ENCODE data around the gene DNLZ. TPM values are rescaled to one million over a fixed set of nuclear protein-coding genes. Genes with fewer than 3 reads are reported as not detected.

Gene DNLZ
- total and polyA plus RNA-seq, 4 donors, result 12.4 to 18.1 (median 14.9) TPM

DNA sequence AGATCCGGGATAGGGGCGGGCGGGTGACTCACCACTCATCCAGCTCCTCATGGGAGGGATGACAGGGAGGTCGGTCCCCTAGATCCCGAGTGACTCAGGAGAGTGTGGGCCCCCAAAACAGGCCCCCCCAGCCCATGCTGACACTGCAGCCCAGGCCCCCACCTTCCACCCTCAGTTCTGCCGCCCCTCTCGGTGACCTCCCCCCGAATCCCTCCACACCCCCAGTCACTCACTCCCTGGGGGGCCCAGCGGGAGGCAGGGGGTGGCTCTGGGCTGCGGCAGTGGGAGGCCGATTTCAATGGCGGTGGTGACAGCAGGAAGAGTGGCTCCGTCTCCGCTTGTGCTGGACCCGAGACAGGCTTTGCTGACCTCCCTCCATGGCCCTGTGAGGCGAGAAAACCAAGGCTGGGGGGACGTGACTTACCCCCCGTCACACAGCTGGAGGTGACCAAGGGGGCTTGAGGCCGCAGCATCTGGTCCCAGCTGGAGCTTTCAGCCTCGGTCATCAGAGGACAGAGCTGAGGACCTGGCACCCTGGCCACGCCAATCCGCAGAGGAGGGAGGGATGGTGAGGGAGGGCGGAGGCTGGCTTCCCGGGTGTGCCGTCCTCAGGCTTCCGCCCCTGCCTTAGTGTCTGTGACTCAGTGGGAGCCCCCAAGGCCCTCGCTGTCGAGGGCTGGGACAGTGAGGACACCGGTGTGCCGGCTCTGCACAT lies 27.2 kb downstream of the DNLZ start:
- ATAC-seq (ENCODE audit: low FRiP score) (no peak), DNase-seq (no peak)
- no peak overlapping the region for H3K4me3 ChIP-seq (ENCODE audit: low read length in 2 of 2)
- H3K27me3 ChIP-seq (ENCODE audit: control insufficient read depth in 1 of 2, insufficient read depth in 2 of 2, low read length in 1 of 2), result no peaks in the 10 kb centered on the region
- intact Hi-C loops (cut with DNase I), result no loop called here
- no peaks in the 10 kb centered on the region for H3K9me3 ChIP-seq (ENCODE audit: control insufficient read depth, low read length)
- H3K27ac ChIP-seq (ENCODE audit: low read depth in 1 of 2, low read length in 2 of 2), result no peak overlapping the region
- H3K36me3 ChIP-seq (ENCODE audit: control insufficient read depth in 1 of 2, insufficient read depth in 2 of 2, low read length in 1 of 2), result no peaks in the 10 kb centered on the region
- no peaks in the 10 kb centered on the region for H3K4me1 ChIP-seq (ENCODE audit: control insufficient read depth in 1 of 2, insufficient read depth in 2 of 2, low read length in 2 of 2)
- 80% methylated on average over 29 to 30 of the region's 30 CpGs for WGBS, 2 donors

DNA sequence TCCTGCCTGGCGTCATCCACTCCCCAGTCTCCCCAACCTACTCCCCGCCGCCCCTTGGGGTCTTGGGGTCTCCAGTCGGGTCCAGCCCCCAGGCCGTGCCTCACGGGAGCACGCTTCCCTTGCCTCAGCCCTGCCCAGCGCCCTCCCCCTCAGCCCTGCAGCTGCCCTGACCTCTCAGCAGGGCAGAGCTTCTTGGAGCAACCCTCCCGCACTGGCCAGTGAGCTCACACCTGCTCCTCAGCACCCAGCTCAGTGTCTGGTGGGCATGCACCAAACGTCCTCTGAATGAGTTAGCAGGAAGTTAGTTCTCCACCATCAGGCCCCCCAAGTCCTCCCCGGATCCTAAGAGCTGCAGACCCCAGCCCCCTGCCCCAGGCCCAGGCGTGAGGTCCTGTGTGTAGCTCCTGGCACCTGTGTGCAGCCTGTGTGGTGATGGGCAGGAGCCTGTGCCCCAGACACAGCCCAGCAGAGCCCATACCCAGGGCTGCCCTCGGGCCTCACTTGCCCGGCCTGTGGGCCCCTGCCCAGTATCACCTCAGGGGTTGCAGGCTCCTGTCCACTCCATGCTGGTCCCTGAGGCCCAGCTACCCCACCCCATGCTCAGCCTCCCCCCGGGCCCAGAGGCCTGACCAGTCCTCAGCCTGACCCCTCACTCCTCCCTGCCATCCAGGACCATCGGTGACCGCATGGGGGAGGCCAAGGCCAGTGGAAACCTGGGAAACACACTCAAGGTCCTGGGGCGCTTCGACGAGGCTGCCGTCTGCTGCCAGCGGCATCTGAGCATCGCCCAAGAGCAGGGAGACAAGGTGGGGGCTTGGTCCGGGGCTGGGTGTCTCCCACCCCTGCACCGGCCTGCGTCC lies 28.0 kb downstream of the DNLZ start:
- H3K27ac ChIP-seq (ENCODE audit: low read depth in 1 of 2, low read length in 2 of 2), result no peak overlapping the region
- DNase-seq (no peak), ATAC-seq (ENCODE audit: low FRiP score) (no peak)
- H3K36me3 ChIP-seq (ENCODE audit: control insufficient read depth in 1 of 2, insufficient read depth in 2 of 2, low read length in 1 of 2), result no peaks in the 10 kb centered on the region
- intact Hi-C loops (cut with DNase I), result no loop called here
- H3K4me1 ChIP-seq (ENCODE audit: control insufficient read depth in 1 of 2, insufficient read depth in 2 of 2, low read length in 2 of 2), result no peaks in the 10 kb centered on the region
- no peak overlapping the region for H3K4me3 ChIP-seq (ENCODE audit: low read length in 2 of 2)
- no peaks in the 10 kb centered on the region for H3K27me3 ChIP-seq (ENCODE audit: control insufficient read depth in 1 of 2, insufficient read depth in 2 of 2, low read length in 1 of 2)
- WGBS, 2 donors, result 86% methylated on average over 26 of the region's 26 CpGs
- no peaks in the 10 kb centered on the region for H3K9me3 ChIP-seq (ENCODE audit: control insufficient read depth, low read length)

DNA sequence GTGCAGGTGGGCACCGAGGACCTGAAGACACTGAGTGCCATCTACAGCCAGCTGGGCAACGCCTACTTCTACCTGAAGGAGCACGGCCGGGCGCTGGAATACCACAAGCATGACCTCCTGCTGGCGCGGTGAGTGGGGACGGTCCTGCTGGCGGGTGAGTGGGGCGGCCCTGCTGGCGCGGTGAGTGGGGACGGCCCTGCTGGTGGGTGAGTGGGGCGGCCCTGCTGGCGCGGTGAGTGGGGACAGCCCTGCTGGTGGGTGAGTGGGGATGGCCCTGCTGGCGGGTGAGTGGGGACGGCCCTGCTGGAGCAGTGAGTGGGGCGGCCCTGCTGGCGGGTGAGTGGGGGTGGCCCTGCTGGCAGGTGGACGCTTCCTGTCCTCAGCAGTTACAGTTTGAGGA lies 29.0 kb downstream of the DNLZ start:
- DNase-seq (no peak), ATAC-seq (ENCODE audit: low FRiP score) (no peak)
- no peak overlapping the region for H3K4me3 ChIP-seq (ENCODE audit: low read length in 2 of 2)
- no peaks in the 10 kb centered on the region for H3K36me3 ChIP-seq (ENCODE audit: control insufficient read depth in 1 of 2, insufficient read depth in 2 of 2, low read length in 1 of 2)
- WGBS, 2 donors, result 93 to 95% methylated on average over 21 of the region's 21 CpGs
- H3K4me1 ChIP-seq (ENCODE audit: control insufficient read depth in 1 of 2, insufficient read depth in 2 of 2, low read length in 2 of 2), result no peaks in the 10 kb centered on the region
- intact Hi-C loops (cut with DNase I), result no loop called here
- no peak overlapping the region for H3K27ac ChIP-seq (ENCODE audit: low read depth in 1 of 2, low read length in 2 of 2)
- no peaks in the 10 kb centered on the region for H3K27me3 ChIP-seq (ENCODE audit: control insufficient read depth in 1 of 2, insufficient read depth in 2 of 2, low read length in 1 of 2)
- no peaks in the 10 kb centered on the region for H3K9me3 ChIP-seq (ENCODE audit: control insufficient read depth, low read length)

DNA sequence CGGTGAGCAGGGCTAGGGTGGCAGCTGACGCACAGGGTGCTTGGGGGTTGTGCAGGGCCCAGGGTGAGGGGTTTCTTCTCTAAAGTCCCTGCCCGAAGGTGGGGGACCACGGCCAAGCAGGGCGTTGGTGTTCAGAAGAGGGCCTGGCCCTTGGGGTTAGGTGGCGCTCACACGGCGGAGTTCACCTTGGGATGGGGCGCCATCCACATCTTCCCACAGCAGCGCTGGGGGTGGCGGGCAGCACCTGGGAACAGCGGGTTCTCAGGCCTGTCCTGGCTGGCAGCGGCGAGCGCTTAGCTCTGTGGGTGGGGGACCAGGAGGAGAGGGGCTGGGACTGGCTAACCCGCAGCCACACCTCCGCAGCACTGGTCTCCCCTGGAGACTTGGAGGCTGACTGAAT lies 30.1 kb downstream of the DNLZ start:
- no peak overlapping the region for H3K27ac ChIP-seq (ENCODE audit: low read depth in 1 of 2, low read length in 2 of 2)
- intact Hi-C loops (cut with DNase I), result no loop called here
- DNase-seq (no peak), ATAC-seq (ENCODE audit: low FRiP score) (no peak)
- H3K36me3 ChIP-seq (ENCODE audit: control insufficient read depth in 1 of 2, insufficient read depth in 2 of 2, low read length in 1 of 2), result no peaks in the 10 kb centered on the region
- H3K9me3 ChIP-seq (ENCODE audit: control insufficient read depth, low read length), result no peaks in the 10 kb centered on the region
- no peak overlapping the region for H3K4me3 ChIP-seq (ENCODE audit: low read length in 2 of 2)
- H3K27me3 ChIP-seq (ENCODE audit: control insufficient read depth in 1 of 2, insufficient read depth in 2 of 2, low read length in 1 of 2), result no peaks in the 10 kb centered on the region
- no peaks in the 10 kb centered on the region for H3K4me1 ChIP-seq (ENCODE audit: control insufficient read depth in 1 of 2, insufficient read depth in 2 of 2, low read length in 2 of 2)
- WGBS, 2 donors, result 94% methylated on average over 17 of the region's 17 CpGs

DNA sequence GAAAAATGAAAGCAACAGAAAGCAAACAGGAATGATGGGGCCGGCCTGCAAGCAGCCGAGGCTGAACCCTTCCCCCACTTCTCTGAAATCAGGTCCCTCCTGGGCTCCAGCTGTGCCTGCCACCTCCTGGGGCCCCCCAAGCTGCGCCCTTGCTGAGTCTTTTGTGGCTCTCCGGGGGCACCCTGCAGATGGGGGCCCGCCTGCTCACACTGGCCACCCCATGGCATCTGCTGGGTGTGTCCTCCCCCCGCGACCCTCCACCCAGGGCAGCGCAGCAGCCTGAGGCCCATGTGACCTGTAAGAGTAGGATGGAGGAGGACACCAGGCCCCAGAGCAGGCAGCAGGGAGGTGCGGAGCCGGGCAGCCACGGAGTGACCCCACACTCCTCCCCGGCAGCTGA lies 30.5 kb downstream of the DNLZ start:
- WGBS, 2 donors, result 92% methylated on average over 12 of the region's 12 CpGs
- H3K36me3 ChIP-seq (ENCODE audit: control insufficient read depth in 1 of 2, insufficient read depth in 2 of 2, low read length in 1 of 2), result no peaks in the 10 kb centered on the region
- DNase-seq (no peak), ATAC-seq (ENCODE audit: low FRiP score) (no peak)
- H3K4me1 ChIP-seq (ENCODE audit: control insufficient read depth in 1 of 2, insufficient read depth in 2 of 2, low read length in 2 of 2), result no peaks in the 10 kb centered on the region
- intact Hi-C loops (cut with DNase I), result no loop called here
- no peaks in the 10 kb centered on the region for H3K27me3 ChIP-seq (ENCODE audit: control insufficient read depth in 1 of 2, insufficient read depth in 2 of 2, low read length in 1 of 2)
- H3K4me3 ChIP-seq (ENCODE audit: low read length in 2 of 2), result no peak overlapping the region
- no peak overlapping the region for H3K27ac ChIP-seq (ENCODE audit: low read depth in 1 of 2, low read length in 2 of 2)
- H3K9me3 ChIP-seq (ENCODE audit: control insufficient read depth, low read length), result no peaks in the 10 kb centered on the region

DNA sequence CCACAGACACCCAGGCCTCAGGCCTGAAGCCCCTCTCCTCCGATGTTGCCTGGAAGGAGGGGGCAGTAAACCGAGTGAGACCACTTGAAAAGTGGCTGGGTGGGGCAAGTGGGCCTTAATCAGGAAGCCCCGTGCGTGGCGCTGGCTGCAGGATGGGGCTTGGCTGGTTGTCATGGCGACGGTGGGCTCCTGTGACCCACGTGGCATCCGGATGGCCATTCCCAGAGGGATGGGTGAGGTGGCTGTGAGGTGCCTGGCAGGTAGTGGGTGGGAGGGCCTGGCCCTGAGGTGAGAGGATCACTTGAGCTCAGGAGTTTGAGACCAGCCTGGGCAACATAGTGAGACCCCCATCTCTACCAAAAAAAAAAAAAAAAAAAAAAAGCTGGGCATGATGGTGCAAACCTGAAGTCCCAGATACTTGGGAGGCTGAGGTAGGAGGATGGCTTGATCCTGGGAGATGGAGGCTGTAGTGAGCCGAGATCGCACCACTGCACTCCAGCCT lies 31.0 kb downstream of the DNLZ start:
- Histone ChIP-seq H3K4me1 (ENCODE audit: control insufficient read depth in 1 of 2, insufficient read depth in 2 of 2, low read length in 2 of 2) (no peaks in the 10 kb centered on the region), H3K27ac (ENCODE audit: low read depth in 1 of 2, low read length in 2 of 2) (no peak overlapping the region), H3K36me3 (ENCODE audit: control insufficient read depth in 1 of 2, insufficient read depth in 2 of 2, low read length in 1 of 2) (no peaks in the 10 kb centered on the region), H3K27me3 (ENCODE audit: control insufficient read depth in 1 of 2, insufficient read depth in 2 of 2, low read length in 1 of 2) (no peaks in the 10 kb centered on the region), H3K4me3 (ENCODE audit: low read length in 2 of 2) (no peak overlapping the region), H3K9me3 (ENCODE audit: control insufficient read depth, low read length) (no peaks in the 10 kb centered on the region)
- WGBS, 2 donors, result 84 to 86% methylated on average over 11 of the region's 11 CpGs
- intact Hi-C loops (cut with DNase I), result no loop called here
- ATAC-seq (ENCODE audit: low FRiP score) (no peak), DNase-seq (no peak)

DNA sequence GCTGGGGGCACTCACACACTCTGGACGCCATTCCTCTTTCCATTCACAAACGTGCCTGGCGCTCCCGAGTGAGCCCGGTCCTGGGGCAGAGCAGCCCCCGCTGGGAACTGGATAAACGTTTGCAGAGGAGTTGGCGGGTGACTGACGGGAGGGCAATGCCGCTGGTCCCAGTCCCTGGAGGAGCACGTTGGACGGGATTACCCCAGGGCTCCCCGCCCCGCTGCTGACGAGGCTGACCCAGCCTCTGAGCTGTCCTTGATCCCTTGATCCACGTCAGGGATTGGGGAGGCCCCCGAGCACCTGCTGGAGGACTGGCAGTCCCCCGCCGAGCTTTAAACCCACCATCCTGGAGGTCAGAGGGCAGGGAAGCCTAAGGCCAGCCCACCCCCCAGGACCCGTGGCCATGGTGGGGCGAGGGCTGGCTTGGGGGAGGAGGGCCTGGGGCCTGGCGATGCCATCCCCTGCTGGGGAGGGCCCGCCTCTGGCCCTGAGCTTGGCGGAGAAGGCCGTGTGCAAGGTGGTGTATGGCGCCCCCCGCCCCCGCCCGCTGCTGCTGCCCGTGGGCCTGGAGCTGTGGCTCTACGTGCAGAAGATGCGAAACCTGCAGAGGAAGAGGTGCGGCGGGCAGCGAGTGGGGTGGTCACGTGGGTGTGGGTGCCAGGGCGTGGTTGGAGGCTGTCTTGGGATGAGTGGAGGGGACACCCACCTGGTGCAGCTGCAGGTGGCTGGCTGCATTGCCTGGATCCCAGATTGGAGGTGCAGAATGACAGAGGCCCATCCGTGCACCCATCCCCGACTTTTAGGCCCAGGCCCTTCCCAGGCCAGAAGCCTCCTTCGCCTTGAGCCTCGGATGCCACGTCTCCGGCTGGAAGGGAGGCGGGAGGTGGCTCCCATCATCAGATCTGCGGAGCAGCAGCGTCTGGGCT lies 31.7 kb downstream of the DNLZ start:
- ATAC-seq (ENCODE audit: low FRiP score) (no peak), DNase-seq (no peak)
- no peaks in the 10 kb centered on the region for H3K4me1 ChIP-seq (ENCODE audit: control insufficient read depth in 1 of 2, insufficient read depth in 2 of 2, low read length in 2 of 2)
- intact Hi-C loops (cut with DNase I), result no loop called here
- no peak overlapping the region for H3K27ac ChIP-seq (ENCODE audit: low read depth in 1 of 2, low read length in 2 of 2)
- no peaks in the 10 kb centered on the region for H3K36me3 ChIP-seq (ENCODE audit: control insufficient read depth in 1 of 2, insufficient read depth in 2 of 2, low read length in 1 of 2)
- 85 to 88% methylated on average over 46 of the region's 46 CpGs for WGBS, 2 donors
- no peaks in the 10 kb centered on the region for H3K9me3 ChIP-seq (ENCODE audit: control insufficient read depth, low read length)
- H3K27me3 ChIP-seq (ENCODE audit: control insufficient read depth in 1 of 2, insufficient read depth in 2 of 2, low read length in 1 of 2), result no peaks in the 10 kb centered on the region
- no peak overlapping the region for H3K4me3 ChIP-seq (ENCODE audit: low read length in 2 of 2)

DNA sequence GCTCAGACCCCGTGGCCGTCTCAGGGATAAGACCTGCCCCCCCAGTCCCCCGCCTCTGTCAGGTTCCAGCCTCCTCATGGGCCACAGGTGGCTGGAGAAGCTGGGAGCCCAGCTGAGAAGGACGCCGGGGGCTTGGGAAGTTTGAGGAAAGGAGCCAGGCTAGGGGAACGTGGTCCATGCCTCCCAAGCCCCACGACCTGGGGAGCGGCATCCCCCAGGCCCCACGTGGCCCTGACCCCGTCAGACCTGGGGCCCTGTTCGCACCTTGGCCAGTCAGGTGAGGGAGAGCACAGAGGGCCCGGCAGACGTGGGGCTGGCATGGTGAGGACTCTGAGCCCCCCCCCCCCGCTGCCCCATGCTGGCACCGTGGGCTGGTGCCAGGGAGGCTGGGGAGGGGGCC lies 32.5 kb downstream of the DNLZ start:
- Histone ChIP-seq H3K9me3 (ENCODE audit: control insufficient read depth, low read length) (no peaks in the 10 kb centered on the region), H3K27me3 (ENCODE audit: control insufficient read depth in 1 of 2, insufficient read depth in 2 of 2, low read length in 1 of 2) (no peaks in the 10 kb centered on the region), H3K36me3 (ENCODE audit: control insufficient read depth in 1 of 2, insufficient read depth in 2 of 2, low read length in 1 of 2) (no peaks in the 10 kb centered on the region), H3K27ac (ENCODE audit: low read depth in 1 of 2, low read length in 2 of 2) (no peak overlapping the region), H3K4me1 (ENCODE audit: control insufficient read depth in 1 of 2, insufficient read depth in 2 of 2, low read length in 2 of 2) (no peaks in the 10 kb centered on the region), H3K4me3 (ENCODE audit: low read length in 2 of 2) (no peak overlapping the region)
- 78 to 83% methylated on average over 12 to 15 of the region's 15 CpGs for WGBS, 2 donors
- intact Hi-C loops (cut with DNase I), result no loop called here
- ATAC-seq (ENCODE audit: low FRiP score), result no peak
- DNase-seq, result no peak

All from aorta (tissue), 5 donors.